COR-L47 (cell line): ENCODE data around the gene COLEC11.

Experiments used
- DNase-seq: peaks from one replicate; lab custom pipeline; 2025; lab: John Stamatoyannopoulos, UW

Gene COLEC11

GRCh38 chr2:3585261-3586109, 9.4 kb upstream of the COLEC11 start:
- peak; percentile 81 for DNase-seq

GRCh38 chr2:3586220-3586619, 8.7 kb upstream of the COLEC11 start:
- DNase-seq: no peak

GRCh38 chr2:3587021-3587420, 7.9 kb upstream of the COLEC11 start:
- DNase-seq: no peak

GRCh38 chr2:3587432-3587831, 7.5 kb upstream of the COLEC11 start:
- no peak for DNase-seq

GRCh38 chr2:3588084-3588483, 6.8 kb upstream of the COLEC11 start:
- DNase-seq: no peak

GRCh38 chr2:3589086-3589485, 5.8 kb upstream of the COLEC11 start:
- no peak for DNase-seq

GRCh38 chr2:3595404-3595803, 492 bp downstream of the COLEC11 start:
- DNase-seq: no peak

GRCh38 chr2:3595985-3596384, 1.1 kb downstream of the COLEC11 start:
- no peak for DNase-seq

GRCh38 chr2:3596901-3597417, 2.0 kb downstream of the COLEC11 start:
- DNase-seq: no peak

GRCh38 chr2:3597567-3597966, 2.7 kb downstream of the COLEC11 start:
- no peak for DNase-seq

- DNase-seq: no peak
These were observed 3.4 kb downstream of the COLEC11 start for GRCh38 chr2:3598197-3598910.

GRCh38 chr2:3598912-3599854, 4.3 kb downstream of the COLEC11 start:
- no peak for DNase-seq

- no peak for DNase-seq
These were observed 5.4 kb downstream of the COLEC11 start for GRCh38 chr2:3600256-3600855.

GRCh38 chr2:3601561-3602271, 6.8 kb downstream of the COLEC11 start:
- DNase-seq: no peak

GRCh38 chr2:3602553-3603339, 7.8 kb downstream of the COLEC11 start:
- DNase-seq: no peak

GRCh38 chr2:3603536-3604206, 8.8 kb downstream of the COLEC11 start:
- DNase-seq: no peak

GRCh38 chr2:3604207-3604877, 9.4 kb downstream of the COLEC11 start:
- DNase-seq: no peak

GRCh38 chr2:3604991-3605961, 10.4 kb downstream of the COLEC11 start:
- DNase-seq: peak; percentile 82
